Endothelial cell of umbilical vein (primary cell): ENCODE results near the gene FRYL. TPM values are rescaled to one million over a fixed set of nuclear protein-coding genes. Genes with fewer than 3 reads are reported as not detected.
"Not testable (repeated sequence)": the region's sequence is repeated elsewhere in the genome, so short reads cannot be mapped to it uniquely, and the experiment has no call there.

Experiments
- BruUV-seq: library from RNA; stranded (reverse); fragments of 400-500 nt; replicated peaks from 2 replicates; lab custom pipeline; 2021; lab: Mats Ljungman, UMichigan
- CTCF ChIA-PET: fragments of 300-600, 350-600 bp; sonication (Branson Sonifier 250); formaldehyde crosslinking; loops from one replicate; lab custom pipeline; 2021; ENCODE audit warnings: antibody characterized with exemption, inconsistent platforms; lab: Charles Lee
- POLR2A ChIA-PET: fragments of 300-600, 350-600 bp; sonication (Branson Sonifier 250); formaldehyde crosslinking; loops from one replicate; lab custom pipeline; 2021; ENCODE audit warnings: antibody characterized with exemption, inconsistent platforms; lab: Charles Lee
- DNase-seq: peaks from one replicate; pipeline ENCODE4 v3.0.0-alpha.2; 2011; ENCODE audit warnings: low read depth, low spot score
- FAIRE-seq: peaks from 2 replicates; lab custom pipeline; 2011; peaks lifted over from hg19 to GRCh38; lab: Jason Lieb, UNC
- H2AFZ ChIP-seq: 2 replicates; pipeline ENCODE4 v1.6.0; 2012; ENCODE audit warnings: low read depth, low read length, control low read depth, inconsistent platforms
- H3K27ac ChIP-seq: 2 replicates; pipeline ENCODE4 v1.5.1; 2011; ENCODE audit warnings: low read depth, mild to moderate bottlenecking, control low read depth, low read length, moderate library complexity; ENCODE audit not compliant: insufficient read depth
- H3K27me3 ChIP-seq, 2 experiments: 2 replicates each; pipeline versions ENCODE4 v1.6.0 to v1.6.1; 2011; ENCODE audit warnings: low read length in 2 of 2, mixed read lengths in 1 of 2; ENCODE audit not compliant: control insufficient read depth in 2 of 2, insufficient read depth in 2 of 2
- H3K36me3 ChIP-seq, 2 experiments: 2 replicates in 1 of 2; 3 replicates in 1 of 2; pipeline ENCODE4 v1.5.1; 2011; ENCODE audit warnings: low read length in 2 of 2, mild to moderate bottlenecking in 1 of 2, moderate library complexity in 1 of 2; ENCODE audit not compliant: control insufficient read depth in 2 of 2, insufficient read depth in 2 of 2; ENCODE audit errors: extremely low read depth in 1 of 2
- H3K4me1 ChIP-seq: 3 replicates; pipeline ENCODE4 v1.5.1; 2011; ENCODE audit warnings: mild to moderate bottlenecking, low read length; ENCODE audit not compliant: control insufficient read depth, insufficient read depth; ENCODE audit errors: extremely low read depth
- H3K4me2 ChIP-seq: 2 replicates; pipeline ENCODE4 v1.6.1; 2011; ENCODE audit warnings: low read length, control low read depth, mixed read lengths; ENCODE audit not compliant: insufficient read depth
- H3K4me3 ChIP-seq, 3 experiments: fragments of 200-600 bp in 1 of 3; sonication (generic), shearing (Covaris generic) in 1 of 3; replicated peaks in 1 of 3; 2 replicates each; pipeline ENCODE4 v1.5.1; 2011 to 2016; ENCODE audit warnings: control low read depth in 3 of 3, low read length in 3 of 3, mild to moderate bottlenecking in 2 of 3, inconsistent platforms in 1 of 3, low read depth in 1 of 3, moderate library complexity in 1 of 3; ENCODE audit not compliant: insufficient read depth in 1 of 3
- H3K79me2 ChIP-seq: 2 replicates; pipeline ENCODE4 v1.6.0; 2012; ENCODE audit warnings: low read length, inconsistent platforms; ENCODE audit not compliant: control insufficient read depth, insufficient read depth
- H3K9ac ChIP-seq: replicated peaks from 2 replicates; pipeline ENCODE3; 2011; ENCODE audit warnings: low read length, control low read depth; ENCODE audit not compliant: insufficient read depth; ENCODE audit errors: extremely low read depth
- H3K9me1 ChIP-seq: replicated peaks from 3 replicates; pipeline ENCODE4 v1.6.0; 2011; ENCODE audit warnings: mild to moderate bottlenecking, low read length; ENCODE audit not compliant: control insufficient read depth, insufficient read depth; ENCODE audit errors: extremely low read depth
- H3K9me3 ChIP-seq: replicated peaks from 2 replicates; pipeline ENCODE4 v1.5.1; 2012; ENCODE audit warnings: low read length, inconsistent platforms; ENCODE audit not compliant: control insufficient read depth, insufficient read depth
- H4K20me1 ChIP-seq: replicated peaks from 2 replicates; pipeline ENCODE3; 2011; ENCODE audit warnings: mild to moderate bottlenecking, low read length; ENCODE audit not compliant: control insufficient read depth, insufficient read depth; ENCODE audit errors: extremely low read depth
- CTCF ChIP-seq, 2 donors: IDR thresholded peaks; 1 replicate in 1 of 2; 2 replicates in 1 of 2; pipeline ENCODE4 v1.5.1; 2011; ENCODE audit warnings: low read length in 2 of 2, mild to moderate bottlenecking in 2 of 2, moderate library complexity in 2 of 2, control low read depth in 1 of 2, inconsistent platforms in 1 of 2, low read depth in 1 of 2; ENCODE audit not compliant: insufficient read depth in 1 of 2; ENCODE audit errors: extremely low read depth in 1 of 2
- EZH2 ChIP-seq: IDR thresholded peaks from 2 replicates; pipeline ENCODE4 v1.6.1; 2012; ENCODE audit warnings: borderline replicate concordance, low read depth, mild to moderate bottlenecking, moderate library complexity, low read length, inconsistent platforms; ENCODE audit not compliant: severe bottlenecking
- FOS ChIP-seq: IDR thresholded peaks from 2 replicates; pipeline ENCODE4 v1.6.1; 2011; ENCODE audit warnings: mild to moderate bottlenecking, low read length, moderate library complexity, borderline replicate concordance; ENCODE audit not compliant: insufficient read depth
- GATA2 ChIP-seq: IDR thresholded peaks from 2 replicates; pipeline ENCODE4 v1.7.0; 2011; ENCODE audit warnings: low read depth, mild to moderate bottlenecking, moderate library complexity, mixed read lengths, low read length; ENCODE audit not compliant: insufficient read length, insufficient read depth
- JUN ChIP-seq: IDR thresholded peaks from 2 replicates; pipeline ENCODE4 v1.6.1; 2011; ENCODE audit warnings: borderline replicate concordance, low read depth; ENCODE audit not compliant: insufficient read length, insufficient read depth
- MAX ChIP-seq: IDR thresholded peaks from 2 replicates; pipeline ENCODE4 v1.6.1; 2011; ENCODE audit not compliant: insufficient read depth, insufficient read length
- MYC ChIP-seq: IDR thresholded peaks from one replicate; pipeline ENCODE4 v1.6.1; 2011; ENCODE audit warnings: mild to moderate bottlenecking, low read depth, low read length
- POLR2A ChIP-seq: IDR thresholded peaks from 2 replicates; pipeline ENCODE4 v1.6.1; 2012; ENCODE audit warnings: low read depth, mild to moderate bottlenecking, control low read depth, low read length
- POLR2AphosphoS5 ChIP-seq: IDR thresholded peaks from 2 replicates; pipeline ENCODE4 v1.6.1; 2012; ENCODE audit warnings: low read depth, mild to moderate bottlenecking, control low read depth, low read length, moderate library complexity; ENCODE audit not compliant: insufficient read depth
- dilution Hi-C: fragments of 300-500 bp; cut with MboI; formaldehyde crosslinking; loops from one replicate; pipeline ENCODE4 v1.15.0; 2019; ENCODE audit warnings: low sequenced_read_pairs; ENCODE audit not compliant: extremely low pct_ligation_motif_present
- intact Hi-C: fragments of 100-400 bp; cut with micrococcal nuclease; formaldehyde crosslinking; loops from one replicate; pipeline ENCODE4 v1.10.0; 2022
- polyA plus RNA-seq, 4 experiments: library from polyadenylated mRNA; depleted of rRNA in 3 of 4; stranded (reverse) in 3 of 4; unstranded in 1 of 4; fragments of >200 nt; gene quantifications; 2 replicates each; pipeline versions ENCODE4 v1.2.1 to v1.2.3, GENCODE V29; 2011 to 2012; ENCODE audit warnings: missing spikeins in 1 of 4
- total RNA-seq: library from RNA; stranded (reverse); gene quantifications from 2 replicates; pipeline ENCODE4 v1.2.3, GENCODE V29; 2021

The FRYL gene
- total and polyA plus RNA-seq, 2 donors (not counting 3 experiments of a cell fraction or from before 2014, with no cell fraction given) = 17.0 to 84.9 TPM

DNA sequence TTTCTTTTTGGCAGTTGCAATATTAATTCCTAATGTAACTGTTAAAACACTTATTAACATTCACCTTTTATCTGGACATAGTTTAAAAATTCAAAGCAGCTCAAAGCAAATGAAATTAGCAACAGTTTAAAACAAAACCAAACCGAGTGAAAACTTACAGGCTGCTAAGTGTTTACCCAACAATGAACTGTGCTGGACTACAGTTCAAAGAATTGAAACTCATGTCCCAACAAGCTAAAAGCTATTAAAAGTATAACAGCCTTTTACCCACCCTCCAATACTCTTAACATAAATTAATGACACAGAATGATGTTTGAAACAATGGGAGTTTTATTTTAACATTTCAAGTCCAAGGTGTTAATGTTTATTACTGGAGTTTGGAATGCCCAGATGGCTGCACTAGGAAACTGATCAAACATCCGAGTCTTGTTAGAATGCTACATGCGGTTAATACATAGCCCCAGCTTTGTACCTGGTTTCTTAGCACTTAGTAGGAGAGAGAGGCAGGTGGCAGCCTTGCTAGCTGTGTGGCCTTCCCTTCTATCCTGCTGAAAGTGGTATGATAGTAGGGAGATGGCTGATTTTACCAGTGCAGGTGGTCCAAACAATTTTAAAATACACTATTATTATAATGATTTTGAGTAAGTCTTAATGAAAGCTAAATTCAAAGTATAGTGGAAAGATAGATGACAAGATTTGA is 21.1 kb upstream of the FRYL start:
- Histone ChIP-seq H3K36me3 (no peaks in the 10 kb centered on the region), H2AFZ (no peak overlapping the region), H3K9me3 (no peaks in the 10 kb centered on the region), H3K4me1 (peaks cover 36% of the 10 kb centered on the region), H3K27me3 (no peaks in the 10 kb centered on the region), H3K9ac (no peak overlapping the region), H3K79me2 (no peaks in the 10 kb centered on the region), H3K4me3 (no peak overlapping the region), H3K4me2 (peak overlapping the region; percentile 63), H4K20me1 (no peaks in the 10 kb centered on the region), H3K9me1 (no peaks in the 10 kb centered on the region), H3K27ac (no peak overlapping the region)
- dilution Hi-C loops (no loop called here), intact Hi-C loops (loop anchor here (1.0 kb wide), 1 partner anchor 21 kb away; the partner anchor contains the start of gene FRYL)
- ChIA-PET CTCF (no interaction called here), POLR2A (interaction anchor here (1.0 kb wide), 1 partner anchor 21 kb away, joined by 4 read pairs; the partner anchor contains the start of gene FRYL)
- FAIRE-seq (no peak), DNase-seq (peak; percentile 47)
- no TSS peak for BruUV-seq
- TF ChIP-seq CTCF (IDR thresholded peaks at IDR 0.05; ENCODE audit: extremely low read depth in 1 of 2, insufficient read depth in 1 of 2, low read depth in 1 of 2, low read length in 2 of 2) (no peak), POLR2AphosphoS5 (no peak), EZH2 (no peak), MYC (no peak), MAX (no peak), JUN (no peak), POLR2A (no peak), FOS (no peak), GATA2 (no peak)

DNA sequence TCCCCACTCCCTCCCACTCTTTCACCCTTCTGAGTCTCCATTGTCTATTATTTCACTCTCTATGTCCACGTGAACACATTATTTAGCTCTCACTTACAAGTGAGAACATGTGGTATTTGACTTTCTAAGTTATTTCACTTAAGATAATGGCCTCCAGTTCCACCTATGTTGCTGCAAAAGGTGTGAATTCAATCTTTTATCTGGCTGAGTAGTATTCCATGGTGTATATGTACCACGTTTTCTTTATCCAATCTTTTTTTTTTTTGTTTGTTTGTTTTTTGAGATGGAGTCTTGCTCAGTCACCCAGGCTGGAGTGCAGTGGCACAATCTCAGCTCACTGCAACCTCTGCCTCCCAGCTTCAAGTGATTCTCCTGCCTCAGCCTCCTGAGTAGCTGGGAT is 20.1 kb upstream of the FRYL start:
- H3K79me2 ChIP-seq, BruUV-seq, H3K9ac ChIP-seq, H3K9me1 ChIP-seq, H3K27me3 ChIP-seq, H2AFZ ChIP-seq, CTCF ChIA-PET, DNase-seq, H3K27ac ChIP-seq, POLR2A ChIA-PET, FAIRE-seq, intact Hi-C loops, H3K36me3 ChIP-seq, dilution Hi-C loops, H3K4me3 ChIP-seq, H3K4me2 ChIP-seq, H3K9me3 ChIP-seq, H4K20me1 ChIP-seq: not testable (repeated sequence)
- H3K4me1 ChIP-seq = peaks cover 36% of the 10 kb centered on the region
